Measurements from ENCODE around the gene PLXNA3. TPM values are rescaled to one million over a fixed set of nuclear protein-coding genes. Genes with fewer than 3 reads are reported as not detected.

The PLXNA3 gene
- total RNA-seq, 2 donors from 2014 or later, result 15.7 to 21.0 TPM

DNA sequence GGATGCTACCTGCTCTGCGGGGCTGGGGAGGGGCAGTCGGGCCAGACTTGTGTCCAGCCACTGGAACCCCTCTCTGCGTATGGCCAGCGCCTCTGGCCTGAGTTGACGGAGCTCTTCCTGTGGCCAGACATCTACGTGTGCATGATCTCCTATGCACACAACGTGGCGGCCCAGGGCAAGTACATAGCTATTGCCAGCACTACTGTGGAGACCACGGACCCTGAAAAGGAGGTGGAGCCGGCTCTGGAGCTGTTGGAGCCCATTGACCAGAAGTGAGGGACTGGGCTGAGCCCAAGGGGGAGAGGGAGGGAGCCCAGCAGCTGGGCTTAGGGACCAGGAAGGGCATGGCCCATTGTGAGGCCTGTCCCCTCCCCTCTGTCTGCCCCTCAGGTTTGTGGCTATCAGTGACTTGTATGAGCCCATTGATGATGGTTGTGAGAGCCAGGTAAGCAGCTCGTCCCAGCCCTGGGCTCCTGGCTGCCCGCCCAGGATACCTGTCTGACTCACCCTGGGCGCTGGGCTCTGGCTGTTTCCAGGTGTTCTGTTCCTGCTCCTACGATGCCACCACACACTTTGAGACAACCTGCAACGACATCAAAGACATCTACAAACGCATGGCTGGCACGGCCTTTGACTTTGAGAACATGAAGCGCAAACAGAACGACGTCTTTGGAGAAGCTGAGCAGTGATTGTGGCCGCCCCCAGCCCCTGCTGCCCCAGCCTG is 15.9 kb upstream of the PLXNA3 start:
- Histone ChIP-seq H3K9me3 (no peaks in the 10 kb centered on the region), H3K4me3 (no peak overlapping the region), H3K4me1 (replicated peaks) (no peaks in the 10 kb centered on the region), H3K27ac (no peak overlapping the region), H3K27me3 (replicated peaks; ENCODE audit: insufficient read depth) (no peaks in the 10 kb centered on the region), H3K36me3 (no peaks in the 10 kb centered on the region)
- DNase-seq (ENCODE audit: low spot score), result peak; percentile 40
- intact Hi-C loops (cut with DNase I), result no loop called here
- TF ChIP-seq POLR2A (IDR thresholded peaks at IDR 0.05) (no peak), POLR2AphosphoS5 (IDR thresholded peaks at IDR 0.05) (no peak)
- TF ChIP-seq, protein P1, sequence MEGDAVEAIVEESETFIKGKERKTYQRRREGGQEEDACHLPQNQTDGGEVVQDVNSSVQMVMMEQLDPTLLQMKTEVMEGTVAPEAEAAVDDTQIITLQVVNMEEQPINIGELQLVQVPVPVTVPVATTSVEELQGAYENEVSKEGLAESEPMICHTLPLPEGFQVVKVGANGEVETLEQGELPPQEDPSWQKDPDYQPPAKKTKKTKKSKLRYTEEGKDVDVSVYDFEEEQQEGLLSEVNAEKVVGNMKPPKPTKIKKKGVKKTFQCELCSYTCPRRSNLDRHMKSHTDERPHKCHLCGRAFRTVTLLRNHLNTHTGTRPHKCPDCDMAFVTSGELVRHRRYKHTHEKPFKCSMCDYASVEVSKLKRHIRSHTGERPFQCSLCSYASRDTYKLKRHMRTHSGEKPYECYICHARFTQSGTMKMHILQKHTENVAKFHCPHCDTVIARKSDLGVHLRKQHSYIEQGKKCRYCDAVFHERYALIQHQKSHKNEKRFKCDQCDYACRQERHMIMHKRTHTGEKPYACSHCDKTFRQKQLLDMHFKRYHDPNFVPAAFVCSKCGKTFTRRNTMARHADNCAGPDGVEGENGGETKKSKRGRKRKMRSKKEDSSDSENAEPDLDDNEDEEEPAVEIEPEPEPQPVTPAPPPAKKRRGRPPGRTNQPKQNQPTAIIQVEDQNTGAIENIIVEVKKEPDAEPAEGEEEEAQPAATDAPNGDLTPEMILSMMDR (IDR thresholded peaks at IDR 0.05), result no peak
- 63% methylated on average over 20 of the region's 21 CpGs for WGBS

DNA sequence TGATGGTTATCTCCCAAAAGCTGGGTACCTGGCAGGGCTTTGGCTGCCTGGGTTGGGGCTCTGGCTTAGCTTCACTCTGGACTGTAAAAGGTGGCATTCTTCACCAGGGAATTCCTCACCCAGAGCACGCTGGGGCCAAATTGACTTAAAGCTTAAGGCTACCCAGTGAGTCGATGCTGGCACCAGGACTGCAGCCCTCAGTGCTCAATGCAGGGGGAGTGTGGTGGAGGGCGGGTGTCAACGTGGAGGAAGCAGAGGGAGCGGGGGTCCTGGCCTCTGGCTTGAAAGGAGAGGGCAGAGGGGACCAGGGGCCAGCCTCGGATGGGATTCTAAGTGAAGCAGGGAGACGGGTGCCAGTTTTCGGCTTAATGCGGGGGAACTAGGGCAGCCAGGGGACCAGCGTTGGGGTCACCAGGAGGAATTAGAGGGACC is 14.6 kb upstream of the PLXNA3 start:
- Histone ChIP-seq H3K27me3 (replicated peaks; ENCODE audit: insufficient read depth) (no peaks in the 10 kb centered on the region), H3K36me3 (no peaks in the 10 kb centered on the region), H3K4me1 (replicated peaks) (no peaks in the 10 kb centered on the region), H3K9me3 (no peaks in the 10 kb centered on the region), H3K27ac (peak overlapping the region; percentile 88 to 89), H3K4me3 (peak overlapping the region; percentile 38 to 48)
- DNase-seq (ENCODE audit: low spot score), result no peak
- TF ChIP-seq, protein P1 (IDR thresholded peaks at IDR 0.05), result no peak
- no peak for TF ChIP-seq POLR2A (IDR thresholded peaks at IDR 0.05)
- no peak for TF ChIP-seq POLR2AphosphoS5 (IDR thresholded peaks at IDR 0.05)
- 7% methylated on average over 10 of the region's 10 CpGs for WGBS
- intact Hi-C loops (cut with DNase I), result no loop called here

DNA sequence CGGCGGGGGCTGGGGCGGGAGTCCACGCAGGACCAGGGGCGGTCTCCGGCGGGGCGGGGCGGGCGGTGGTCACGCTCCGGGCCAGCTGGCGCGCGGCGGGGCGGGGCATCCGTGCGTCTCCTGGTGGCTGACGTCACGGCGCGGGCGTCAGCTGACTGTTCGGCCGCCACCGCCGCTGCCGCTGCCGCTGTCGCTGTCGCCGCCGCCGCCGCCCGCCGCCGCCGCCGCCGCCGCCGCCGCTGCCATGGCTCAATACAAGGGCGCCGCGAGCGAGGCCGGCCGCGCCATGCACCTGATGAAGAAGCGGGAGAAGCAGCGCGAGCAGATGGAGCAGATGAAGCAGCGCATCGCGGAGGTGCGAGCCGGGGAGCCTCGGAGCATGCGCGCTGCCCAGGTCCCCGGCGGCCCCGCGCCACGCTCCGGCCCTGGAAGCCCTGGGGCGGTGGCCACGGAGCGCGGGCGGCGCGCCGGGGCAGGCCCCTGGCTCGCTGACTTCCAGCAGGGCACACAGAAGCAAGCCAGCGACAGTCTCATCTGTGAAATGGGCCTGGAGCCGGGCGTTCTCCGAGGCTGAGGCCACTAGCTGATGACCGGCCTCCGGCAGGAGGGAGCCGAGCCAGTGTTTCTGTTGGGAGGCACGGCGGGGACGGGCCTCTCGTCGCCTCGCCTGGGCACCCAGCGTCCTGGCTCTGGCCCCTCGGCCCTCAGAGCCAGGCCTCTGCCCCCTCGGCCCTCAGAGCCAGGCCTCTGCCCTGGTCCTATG is 13.9 kb upstream of the PLXNA3 start, which contains the start of gene FAM50A:
TSS of gene FAM50A (plus strand) at position 150 of the 763 bp plus-strand sequence. CDS start at position 245, 95 bp downstream.
- peak within 1 kb of the TSS; percentile 38 to 48 for H3K4me3 ChIP-seq
- H3K27me3 ChIP-seq (replicated peaks; ENCODE audit: insufficient read depth), result no peaks in the 10 kb centered on the region
- peak within 1 kb of the TSS; percentile 88 to 89 for H3K27ac ChIP-seq
- H3K9me3 ChIP-seq, result no peaks in the 10 kb centered on the region
- DNase-seq (ENCODE audit: low spot score), result peak; percentile 67
- no peaks in the 10 kb centered on the region for H3K4me1 ChIP-seq (replicated peaks)
- TF ChIP-seq, protein P1 (IDR thresholded peaks at IDR 0.05), result peak in 1 of 4 experiments; percentile 26
- no peak for TF ChIP-seq POLR2AphosphoS5 (IDR thresholded peaks at IDR 0.05)
- TF ChIP-seq POLR2A (IDR thresholded peaks at IDR 0.05), result peak; percentile 20
- H3K36me3 ChIP-seq, result no peaks in the 10 kb centered on the region
- WGBS, result 3% methylated on average over 7 of the region's 94 CpGs
- intact Hi-C loops (cut with DNase I), result no loop called here

DNA sequence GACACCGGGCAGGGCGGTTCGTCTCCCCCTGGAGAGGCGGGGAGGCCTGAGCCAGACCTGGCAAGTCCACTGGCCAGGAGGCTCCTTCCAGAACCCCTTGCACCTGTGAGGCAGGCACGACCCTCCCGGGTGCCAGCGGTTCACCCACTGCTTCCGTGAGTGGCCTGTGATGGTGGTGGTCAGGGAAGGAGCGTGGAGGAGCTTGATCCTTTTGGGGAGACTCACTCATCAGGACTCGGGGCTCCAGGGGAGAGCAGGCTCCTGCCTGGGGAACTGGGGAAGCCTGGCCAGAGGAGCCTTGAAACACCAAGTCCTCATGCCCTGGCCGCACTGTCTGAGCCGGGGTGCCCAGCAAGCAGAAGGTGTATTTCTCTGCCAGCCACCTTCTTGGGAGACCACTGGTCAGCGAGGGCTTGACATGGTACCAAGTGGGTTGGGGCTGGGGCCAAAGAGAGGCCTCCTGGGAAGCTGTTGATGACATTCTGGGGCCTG is 13.3 kb upstream of the PLXNA3 start:
- peak overlapping the region; percentile 38 to 48 for H3K4me3 ChIP-seq
- no peaks in the 10 kb centered on the region for H3K36me3 ChIP-seq
- 49% methylated on average over 10 of the region's 13 CpGs for WGBS
- DNase-seq (ENCODE audit: low spot score), result no peak
- H3K27ac ChIP-seq, result peak overlapping the region; percentile 88 to 89
- H3K9me3 ChIP-seq, result no peaks in the 10 kb centered on the region
- TF ChIP-seq, protein P1 (IDR thresholded peaks at IDR 0.05), result no peak
- TF ChIP-seq POLR2A (IDR thresholded peaks at IDR 0.05) (no peak), POLR2AphosphoS5 (IDR thresholded peaks at IDR 0.05) (no peak)
- H3K27me3 ChIP-seq (replicated peaks; ENCODE audit: insufficient read depth), result no peaks in the 10 kb centered on the region
- no peaks in the 10 kb centered on the region for H3K4me1 ChIP-seq (replicated peaks)
- intact Hi-C loops (cut with DNase I), result no loop called here
